ENCODE results near the gene ASIC3.
A peak's percentile ranks its signal among the peaks of the same experiment; 100 is the strongest.
"Not testable (repeated sequence)": the region's sequence is repeated elsewhere in the genome, so short reads cannot be mapped to it uniquely, and the experiment has no call there.

The ASIC3 gene

DNA sequence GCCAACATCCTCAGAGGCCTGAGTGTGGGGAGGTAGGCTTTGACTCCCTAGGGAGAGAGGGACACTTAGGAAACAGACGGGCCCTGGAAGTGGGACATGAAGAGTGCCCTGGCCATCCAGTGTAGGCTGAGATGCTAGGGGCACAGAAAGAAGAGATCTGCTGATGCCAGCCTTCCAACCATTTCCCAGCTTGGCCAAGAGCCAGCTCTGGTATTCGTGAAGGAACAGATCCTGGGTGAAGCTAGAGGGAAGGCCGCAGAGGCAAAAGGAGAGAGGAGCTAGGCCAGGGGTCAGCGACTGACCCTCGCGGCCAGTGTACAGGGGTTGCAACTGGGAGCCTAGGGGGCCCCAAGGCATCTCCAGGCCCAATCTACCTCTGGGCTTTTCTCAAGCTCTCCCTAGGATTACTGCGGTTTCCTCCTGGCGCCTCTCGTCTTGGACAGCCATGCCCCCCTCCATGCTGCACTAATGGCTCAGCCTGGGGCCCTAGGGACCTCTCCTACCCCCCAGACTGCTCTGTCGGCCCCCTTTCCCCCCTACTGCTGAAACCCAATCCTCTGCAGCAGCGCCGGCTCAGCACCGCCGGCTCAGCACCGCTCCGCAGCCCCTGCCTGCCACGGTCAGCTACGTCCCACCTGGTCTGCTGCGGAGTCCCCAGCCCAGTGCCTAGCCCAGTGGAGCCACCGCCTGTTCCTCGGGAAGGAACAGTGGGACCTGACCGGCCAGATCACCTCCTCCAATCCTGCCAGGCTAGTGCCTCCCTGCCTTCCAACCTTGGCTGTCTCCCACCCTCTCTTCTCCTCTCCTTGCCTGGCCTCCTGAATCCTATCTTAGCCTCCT, at the start of gene ASIC3:
ASIC3 (plus strand) TSS at position 556 of the 840 bp plus-strand sequence. CDS start 355 bp downstream, outside the sequence.
- no peak for ATAC-seq
- no peak for DNase-seq

- no peak for ATAC-seq
- DNase-seq = no peak
These were observed 49.3 kb upstream of the ASIC3 start for GRCh38 chr7:150999001-150999400.

DNA sequence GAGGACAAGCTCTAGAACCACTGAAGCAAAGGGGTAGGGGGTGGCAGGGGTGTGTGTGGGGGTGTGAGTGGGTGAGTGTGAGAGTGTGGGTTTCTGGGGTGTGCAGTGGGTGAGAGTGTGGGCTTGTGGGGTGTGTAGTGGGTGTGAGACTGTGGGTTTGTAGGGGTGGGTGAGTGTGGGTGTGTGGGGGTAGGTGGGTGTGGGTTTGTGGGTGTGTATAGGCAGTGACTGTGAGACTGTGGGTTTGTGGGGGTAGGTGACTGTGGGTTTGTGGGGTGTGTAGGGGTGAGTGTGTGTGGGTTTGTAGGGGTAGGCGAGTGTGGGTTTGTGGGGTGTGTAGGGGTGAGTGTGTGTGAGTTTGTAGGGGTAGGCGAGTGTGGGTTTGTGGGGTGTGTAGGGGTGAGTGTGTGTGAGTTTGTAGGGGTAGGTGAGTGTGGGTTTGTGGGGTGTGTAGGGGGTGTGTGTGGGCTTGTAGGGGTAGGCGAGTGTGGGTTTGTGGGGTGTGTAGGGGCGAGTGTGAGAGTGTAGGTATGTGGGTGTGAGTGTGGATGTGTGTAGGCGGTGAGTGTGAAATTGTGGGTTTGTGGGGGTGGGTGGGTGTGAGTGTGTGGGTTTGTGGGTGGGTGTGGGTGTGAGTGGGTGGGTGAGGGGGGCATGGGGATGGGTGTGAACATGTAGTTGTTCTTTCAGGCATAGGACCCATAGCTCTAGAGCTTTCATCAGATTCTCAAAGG, 48.7 kb upstream of the ASIC3 start:
- no peak for DNase-seq
- no peak for ATAC-seq

- ATAC-seq (no peak), DNase-seq (no peak)
These were observed 47.3 kb upstream of the ASIC3 start for GRCh38 chr7:151000897-151001495.

DNA sequence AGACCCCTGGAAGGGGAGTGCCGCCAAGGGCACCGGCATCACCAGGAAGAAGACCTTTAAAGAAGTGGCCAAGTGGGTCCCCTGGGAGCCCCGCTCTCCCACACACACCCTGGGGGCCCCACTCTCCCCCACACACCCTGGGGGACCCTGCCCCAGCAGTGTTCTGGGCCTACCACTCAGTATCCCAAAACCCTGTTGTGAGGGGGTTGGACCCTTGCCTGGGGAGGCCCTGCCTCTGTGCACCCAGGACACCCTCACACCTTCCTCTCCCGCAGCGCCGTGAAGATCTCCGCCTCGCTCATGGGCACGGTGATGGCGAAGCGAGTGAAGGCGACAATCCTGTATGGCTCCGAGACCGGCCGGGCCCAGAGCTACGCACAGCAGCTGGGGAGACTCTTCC, 46.8 kb upstream of the ASIC3 start:
- DNase-seq (no peak), ATAC-seq (no peak)

DNA sequence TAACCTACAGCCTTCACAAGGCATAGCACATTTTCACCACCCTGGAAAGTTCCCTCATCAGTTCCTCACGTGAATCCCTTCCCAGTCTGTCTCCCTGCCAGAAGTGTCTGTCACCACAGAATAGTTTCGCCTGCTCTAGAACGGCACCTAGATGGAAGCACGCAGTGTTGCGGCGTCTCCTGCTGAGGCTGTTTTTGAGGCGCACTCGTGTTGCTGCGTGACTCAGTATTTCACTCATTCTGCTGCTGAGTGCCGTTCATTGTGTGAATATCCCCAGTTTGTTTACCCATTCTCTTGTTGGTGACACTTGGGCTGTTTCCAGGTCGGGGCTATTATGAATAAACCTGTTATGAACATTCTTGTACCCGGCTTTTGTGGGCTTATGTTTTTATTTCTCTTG, 44.8 kb upstream of the ASIC3 start:
- DNase-seq (no peak), ATAC-seq (no peak)

DNA sequence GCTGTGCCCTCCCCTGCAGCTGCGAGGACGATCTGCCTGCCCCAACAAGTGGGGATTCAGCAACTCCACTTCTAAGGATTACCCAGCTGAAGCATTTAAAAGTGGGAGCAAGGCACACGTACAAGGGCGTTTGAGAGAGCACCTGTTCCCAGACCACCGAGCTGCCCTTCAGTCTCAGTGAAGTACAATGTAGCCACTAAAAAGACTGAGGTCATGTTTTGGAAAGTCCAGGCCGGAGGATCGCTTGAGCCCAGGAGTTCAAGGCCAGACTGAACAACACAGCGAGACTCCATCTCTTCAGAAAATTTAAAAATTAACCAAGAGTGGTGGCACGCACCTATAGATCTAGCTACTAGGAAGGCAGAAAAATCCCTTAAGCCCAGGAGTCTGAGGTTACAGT, 42.8 kb upstream of the ASIC3 start:
- DNase-seq = no peak
- ATAC-seq = no peak

DNA sequence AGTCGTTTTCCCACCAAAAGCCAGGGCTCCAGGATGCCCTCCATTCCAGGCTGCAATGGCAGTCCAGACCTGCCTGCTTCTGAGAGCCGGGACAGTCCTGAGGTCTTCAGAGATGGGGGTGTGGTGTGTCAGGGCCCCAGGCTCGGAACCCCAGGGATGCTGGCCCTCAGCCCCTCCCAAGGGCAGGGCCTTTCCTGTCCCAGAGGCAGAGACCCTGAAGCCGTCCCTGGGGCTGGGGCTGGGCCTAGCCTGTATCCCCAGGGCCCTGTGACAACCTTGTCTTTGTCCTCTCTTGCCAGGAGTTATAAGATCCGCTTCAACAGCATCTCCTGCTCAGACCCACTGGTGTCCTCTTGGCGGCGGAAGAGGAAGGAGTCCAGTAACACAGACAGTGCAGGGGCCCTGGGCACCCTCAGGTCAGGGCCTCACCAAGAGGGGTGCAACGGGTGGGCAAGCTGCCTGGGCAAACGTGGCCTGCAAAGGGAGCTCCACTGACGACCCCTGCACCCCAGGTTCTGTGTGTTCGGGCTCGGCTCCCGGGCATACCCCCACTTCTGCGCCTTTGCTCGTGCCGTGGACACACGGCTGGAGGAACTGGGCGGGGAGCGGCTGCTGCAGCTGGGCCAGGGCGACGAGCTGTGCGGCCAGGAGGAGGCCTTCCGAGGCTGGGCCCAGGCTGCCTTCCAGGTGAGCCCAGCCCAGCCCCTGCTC, 41.6 kb upstream of the ASIC3 start:
- ATAC-seq (no peak), DNase-seq (no peak)

- no peak for DNase-seq
- no peak for ATAC-seq
These were observed 40.8 kb upstream of the ASIC3 start for GRCh38 chr7:151007469-151007898.

DNA sequence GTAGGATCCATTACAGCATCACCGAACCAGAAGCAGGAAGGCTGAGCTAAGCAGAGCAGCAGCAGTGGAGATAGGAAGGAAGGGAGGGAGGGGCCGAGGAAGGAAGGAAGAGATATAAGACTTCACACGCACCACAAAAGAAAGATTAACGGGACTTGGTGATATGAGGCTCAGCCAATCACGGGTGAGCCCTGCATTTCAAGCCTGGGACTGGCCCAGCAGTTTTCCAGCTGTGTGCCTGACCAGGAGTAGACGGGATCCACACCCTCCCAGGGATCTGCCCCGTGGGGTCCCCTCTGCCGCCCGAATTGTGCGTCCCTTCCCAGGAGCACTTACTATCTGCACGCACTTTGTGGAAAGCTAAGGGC, 40.2 kb upstream of the ASIC3 start:
- ATAC-seq (no peak), DNase-seq (no peak)

GRCh38 chr7:151008511-151009323, 39.6 kb upstream of the ASIC3 start:
- peak; percentile 80 for ATAC-seq
- DNase-seq = peak; percentile 92

DNA sequence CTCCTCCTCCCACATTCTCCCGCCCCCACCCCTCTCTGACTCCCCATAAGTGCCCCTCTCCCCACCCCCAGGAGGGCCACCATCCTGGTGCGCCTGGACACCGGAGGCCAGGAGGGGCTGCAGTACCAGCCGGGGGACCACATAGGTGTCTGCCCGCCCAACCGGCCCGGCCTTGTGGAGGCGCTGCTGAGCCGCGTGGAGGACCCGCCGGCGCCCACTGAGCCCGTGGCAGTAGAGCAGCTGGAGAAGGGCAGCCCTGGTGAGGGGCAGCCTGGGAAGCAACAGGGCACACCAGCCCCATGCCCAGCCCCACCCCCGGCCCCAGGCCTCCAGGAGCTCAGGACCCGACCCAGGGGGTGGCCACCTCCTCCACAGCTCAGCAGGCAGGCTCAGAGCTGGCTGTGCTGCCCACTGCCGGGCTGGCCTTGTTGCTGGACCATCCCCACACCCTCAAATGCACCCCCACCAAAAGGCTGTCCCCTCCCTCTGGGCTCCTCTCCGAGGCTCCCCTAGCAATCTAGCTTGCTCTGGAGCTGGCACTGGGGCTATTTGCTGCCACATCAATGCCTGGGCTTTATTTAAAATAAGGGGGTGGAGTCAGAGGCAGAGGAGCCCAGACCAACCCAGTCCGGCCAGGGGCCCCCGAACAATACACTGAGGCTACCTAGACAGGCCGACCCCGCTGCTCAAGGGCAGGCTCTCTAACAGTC, 38.8 kb upstream of the ASIC3 start:
- DNase-seq (peak; percentile 33), ATAC-seq (no peak)

GRCh38 chr7:151010037-151010306, 38.4 kb upstream of the ASIC3 start:
- ATAC-seq (no peak), DNase-seq (no peak)

DNA sequence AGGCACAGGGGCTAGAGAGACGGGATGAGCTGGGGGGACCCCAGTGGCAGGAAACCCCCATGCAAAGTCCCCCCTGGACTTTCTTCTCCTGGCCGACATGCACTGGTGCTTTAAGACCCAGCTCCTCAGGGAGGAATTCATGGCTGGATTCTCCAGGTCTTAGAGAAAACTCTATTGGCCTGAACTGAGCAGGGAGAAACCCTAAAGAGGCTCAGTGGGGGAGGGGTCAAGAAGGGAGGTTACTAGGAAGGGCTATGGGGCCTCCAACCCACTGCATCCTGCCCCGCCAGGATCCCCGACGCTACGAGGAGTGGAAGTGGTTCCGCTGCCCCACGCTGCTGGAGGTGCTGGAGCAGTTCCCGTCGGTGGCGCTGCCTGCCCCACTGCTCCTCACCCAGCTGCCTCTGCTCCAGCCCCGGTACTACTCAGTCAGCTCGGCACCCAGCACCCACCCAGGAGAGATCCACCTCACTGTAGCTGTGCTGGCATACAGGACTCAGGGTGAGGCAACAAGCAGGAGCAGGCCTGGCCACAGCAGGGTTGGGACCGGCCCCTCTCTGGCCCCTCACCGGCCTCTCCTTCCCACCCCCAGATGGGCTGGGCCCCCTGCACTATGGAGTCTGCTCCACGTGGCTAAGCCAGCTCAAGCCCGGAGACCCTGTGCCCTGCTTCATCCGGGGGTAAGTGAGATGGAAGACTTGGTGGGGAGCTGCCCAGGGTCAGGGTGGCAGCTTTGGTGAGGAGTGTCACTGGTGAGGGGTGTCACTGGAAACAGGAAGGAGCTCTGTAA, 37.8 kb upstream of the ASIC3 start:
- DNase-seq = peak; percentile 48
- ATAC-seq = no peak

DNA sequence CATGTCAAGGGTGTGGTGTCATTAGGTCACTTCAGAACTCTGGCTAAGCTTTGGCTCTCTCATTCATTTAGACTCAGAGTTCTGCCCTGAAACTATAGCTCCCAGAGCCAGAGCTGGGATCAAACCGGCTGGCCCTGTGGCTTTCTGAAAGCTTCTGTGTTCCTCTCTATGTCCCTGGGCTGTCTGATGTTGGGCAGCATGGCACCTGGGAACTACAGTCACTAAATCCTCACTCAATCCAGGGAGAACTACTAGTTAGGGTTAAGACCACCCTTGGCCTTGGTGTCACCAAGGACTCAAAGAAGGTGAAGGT, 37.3 kb upstream of the ASIC3 start:
- DNase-seq = no peak
- no peak for ATAC-seq

- DNase-seq, ATAC-seq: not testable (repeated sequence)
These were observed 36.7 kb upstream of the ASIC3 start for GRCh38 chr7:151011616-151012015.

- ATAC-seq (no peak), DNase-seq (no peak)
These were observed 36.2 kb upstream of the ASIC3 start for GRCh38 chr7:151012031-151012692.

GRCh38 chr7:151012911-151013347, 35.4 kb upstream of the ASIC3 start:
- DNase-seq (no peak), ATAC-seq (no peak)

DNA sequence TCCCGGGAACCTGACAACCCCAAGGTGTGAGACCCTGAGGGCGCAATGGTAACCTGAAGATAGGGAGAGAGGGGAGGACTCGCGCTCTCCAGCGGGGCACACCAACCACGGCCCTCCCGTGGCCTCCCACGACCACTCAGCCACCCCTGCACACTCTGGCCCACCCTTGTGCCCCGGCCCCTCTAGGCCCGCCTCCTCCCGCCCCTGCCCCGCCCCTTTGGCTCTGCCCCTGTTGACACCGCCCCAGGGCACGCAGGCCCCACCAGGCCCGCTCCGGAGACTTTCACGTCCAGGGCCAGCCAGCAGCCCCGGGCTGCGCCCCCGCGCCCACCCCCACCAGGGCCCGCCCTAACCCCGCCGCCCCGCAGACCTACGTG, 35.0 kb upstream of the ASIC3 start:
- ATAC-seq = peak; percentile 0
- no peak for DNase-seq
